HG03558 (cell line): ENCODE results near the gene FUT3.

Experiments
- ATAC-seq: cut with Tn5 transposase; IDR thresholded peaks from one replicate; pipeline ENCODE4 v1.9.1; 2021; ENCODE audit warnings: moderate number of reproducible peaks; ENCODE audit not compliant: unreplicated experiment; ENCODE audit errors: extremely low read depth

The FUT3 gene

GRCh38 chr19:5804516-5805461, 46.5 kb downstream of the FUT3 start, which contains the start of gene NRTN:
TSS of gene NRTN (plus strand) at chr19:5805067. CDS start at chr19:5824166, 19,099 bp downstream.
- no peak for ATAC-seq

GRCh38 chr19:5803752-5804515, 47.3 kb downstream of the FUT3 start:
- no peak for ATAC-seq

GRCh38 chr19:5803441-5803751, 47.9 kb downstream of the FUT3 start:
- ATAC-seq = no peak

GRCh38 chr19:5801796-5802619, 49.2 kb downstream of the FUT3 start:
- no peak for ATAC-seq

- no peak for ATAC-seq
These were observed 50.6 kb downstream of the FUT3 start for GRCh38 chr19:5800361-5801270.

- ATAC-seq = no peak
These were observed 51.7 kb downstream of the FUT3 start for GRCh38 chr19:5799247-5800241.

- ATAC-seq = no peak
These were observed 53.0 kb downstream of the FUT3 start for GRCh38 chr19:5798244-5798643.

- no peak for ATAC-seq
These were observed 55.8 kb downstream of the FUT3 start for GRCh38 chr19:5795382-5795919.

- ATAC-seq = no peak
These were observed 58.1 kb downstream of the FUT3 start for GRCh38 chr19:5793188-5793587.
